T follicular helper cell (primary cell): ENCODE data around the gene MIOS.

Source experiments
- DNase-seq: peaks from one replicate; pipeline ENCODE4 v3.0.0-alpha.2; 2020; ENCODE audit warnings: low read depth
- total RNA-seq, 2 experiments: gene quantifications; one replicate each; lab custom pipeline; 2026; lab: John Stamatoyannopoulos, UW

The MIOS gene
- total RNA-seq = 39.4 to 64.8 reads per million in 2 experiments

GRCh38 chr7:7566651-7567611 lies at the start of gene MIOS:
TSS of gene MIOS (plus strand) at chr7:7566884. CDS start at chr7:7572476, 5,592 bp downstream.
- DNase-seq = peak; percentile 71

- no peak for DNase-seq
These were observed 48.9 kb upstream of the MIOS start for GRCh38 chr7:7517754-7518153.

- no peak for DNase-seq
These were observed 47.6 kb upstream of the MIOS start for GRCh38 chr7:7519056-7519455.

GRCh38 chr7:7519528-7519927 lies 47.2 kb upstream of the MIOS start:
- DNase-seq = no peak

GRCh38 chr7:7521259-7521658 lies 45.4 kb upstream of the MIOS start:
- DNase-seq = no peak

- DNase-seq = no peak
These were observed 44.3 kb upstream of the MIOS start for GRCh38 chr7:7522421-7522820.

- DNase-seq = no peak
These were observed 42.6 kb upstream of the MIOS start for GRCh38 chr7:7524121-7524520.

GRCh38 chr7:7526006-7526405 lies 40.7 kb upstream of the MIOS start:
- no peak for DNase-seq

GRCh38 chr7:7527047-7527446 lies 39.6 kb upstream of the MIOS start:
- no peak for DNase-seq

GRCh38 chr7:7529328-7529727 lies 37.4 kb upstream of the MIOS start:
- DNase-seq = no peak

GRCh38 chr7:7533831-7534430 lies 32.8 kb upstream of the MIOS start:
- DNase-seq = no peak

- DNase-seq = no peak
These were observed 31.0 kb upstream of the MIOS start, which contains the start of gene COL28A1 for GRCh38 chr7:7535691-7536090. TSS of gene COL28A1 (minus strand) at chr7:7535873. CDS start at chr7:7532875, 2,998 bp downstream.

- DNase-seq = no peak
These were observed 30.2 kb upstream of the MIOS start for GRCh38 chr7:7536396-7537019.

GRCh38 chr7:7537711-7538110 lies 29.0 kb upstream of the MIOS start:
- DNase-seq = no peak

GRCh38 chr7:7539152-7539551 lies 27.5 kb upstream of the MIOS start:
- DNase-seq = no peak

GRCh38 chr7:7539711-7540110 lies 27.0 kb upstream of the MIOS start:
- DNase-seq = no peak

GRCh38 chr7:7542251-7542835 lies 24.3 kb upstream of the MIOS start:
- no peak for DNase-seq

- no peak for DNase-seq
These were observed 18.3 kb upstream of the MIOS start for GRCh38 chr7:7548407-7548806.

- no peak for DNase-seq
These were observed 16.0 kb upstream of the MIOS start for GRCh38 chr7:7550663-7551062.

GRCh38 chr7:7552199-7552598 lies 14.5 kb upstream of the MIOS start:
- DNase-seq = no peak

- DNase-seq = no peak
These were observed 13.3 kb upstream of the MIOS start for GRCh38 chr7:7553386-7553785.

- DNase-seq = no peak
These were observed 12.7 kb upstream of the MIOS start for GRCh38 chr7:7554021-7554432.
